HG02678 (cell line): ENCODE measurements around the gene SUPT6H.

Experiments used
- ATAC-seq: cut with Tn5 transposase; IDR thresholded peaks from one replicate; pipeline ENCODE4 v1.9.1; 2021; ENCODE audit warnings: mild to moderate bottlenecking, moderate library complexity; ENCODE audit not compliant: unreplicated experiment

The SUPT6H gene

DNA sequence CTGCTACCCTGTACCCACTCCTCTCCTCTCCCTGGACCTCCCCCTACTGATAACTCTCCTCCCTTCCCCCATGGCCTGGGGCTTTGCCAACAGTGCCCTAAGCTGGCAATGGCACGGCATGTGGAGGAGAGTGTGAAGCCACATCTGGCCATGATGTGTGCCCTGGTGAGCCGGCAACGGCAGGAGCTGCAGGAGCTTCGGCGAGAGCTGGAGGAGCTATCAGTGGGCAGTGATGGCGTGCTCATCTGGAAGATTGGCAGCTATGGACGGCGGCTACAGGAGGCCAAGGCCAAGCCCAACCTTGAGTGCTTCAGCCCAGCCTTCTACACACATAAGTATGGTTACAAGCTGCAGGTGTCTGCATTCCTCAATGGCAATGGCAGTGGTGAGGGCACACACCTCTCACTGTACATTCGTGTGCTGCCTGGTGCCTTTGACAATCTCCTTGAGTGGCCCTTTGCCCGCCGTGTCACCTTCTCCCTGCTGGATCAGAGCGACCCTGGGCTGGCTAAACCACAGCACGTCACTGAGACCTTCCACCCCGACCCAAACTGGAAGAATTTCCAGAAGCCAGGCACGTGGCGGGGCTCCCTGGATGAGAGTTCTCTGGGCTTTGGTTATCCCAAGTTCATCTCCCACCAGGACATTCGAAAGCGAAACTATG, 87.0 kb downstream of the SUPT6H start:
- no peak for ATAC-seq

DNA sequence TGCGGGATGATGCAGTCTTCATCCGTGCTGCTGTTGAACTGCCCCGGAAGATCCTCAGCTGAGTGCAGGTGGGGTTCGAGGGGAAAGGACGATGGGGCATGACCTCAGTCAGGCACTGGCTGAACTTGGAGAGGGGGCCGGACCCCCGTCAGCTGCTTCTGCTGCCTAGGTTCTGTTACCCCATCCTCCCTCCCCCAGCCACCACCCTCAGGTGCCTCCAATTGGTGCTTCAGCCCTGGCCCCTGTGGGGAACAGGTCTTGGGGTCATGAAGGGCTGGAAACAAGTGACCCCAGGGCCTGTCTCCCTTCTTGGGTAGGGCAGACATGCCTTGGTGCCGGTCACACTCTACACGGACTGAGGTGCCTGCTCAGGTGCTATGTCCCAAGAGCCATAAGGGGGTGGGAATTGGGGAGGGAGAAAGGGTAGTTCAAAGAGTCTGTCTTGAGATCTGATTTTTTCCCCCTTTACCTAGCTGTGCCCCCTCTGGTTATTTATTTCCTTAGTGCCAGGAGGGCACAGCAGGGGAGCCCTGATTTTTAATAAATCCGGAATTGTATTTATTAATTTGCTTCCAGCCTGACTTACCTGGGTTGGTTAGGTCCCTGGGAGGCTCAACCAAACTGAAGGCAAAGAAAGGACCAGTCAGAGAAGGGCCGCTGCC, 87.6 kb downstream of the SUPT6H start:
- ATAC-seq = no peak

DNA sequence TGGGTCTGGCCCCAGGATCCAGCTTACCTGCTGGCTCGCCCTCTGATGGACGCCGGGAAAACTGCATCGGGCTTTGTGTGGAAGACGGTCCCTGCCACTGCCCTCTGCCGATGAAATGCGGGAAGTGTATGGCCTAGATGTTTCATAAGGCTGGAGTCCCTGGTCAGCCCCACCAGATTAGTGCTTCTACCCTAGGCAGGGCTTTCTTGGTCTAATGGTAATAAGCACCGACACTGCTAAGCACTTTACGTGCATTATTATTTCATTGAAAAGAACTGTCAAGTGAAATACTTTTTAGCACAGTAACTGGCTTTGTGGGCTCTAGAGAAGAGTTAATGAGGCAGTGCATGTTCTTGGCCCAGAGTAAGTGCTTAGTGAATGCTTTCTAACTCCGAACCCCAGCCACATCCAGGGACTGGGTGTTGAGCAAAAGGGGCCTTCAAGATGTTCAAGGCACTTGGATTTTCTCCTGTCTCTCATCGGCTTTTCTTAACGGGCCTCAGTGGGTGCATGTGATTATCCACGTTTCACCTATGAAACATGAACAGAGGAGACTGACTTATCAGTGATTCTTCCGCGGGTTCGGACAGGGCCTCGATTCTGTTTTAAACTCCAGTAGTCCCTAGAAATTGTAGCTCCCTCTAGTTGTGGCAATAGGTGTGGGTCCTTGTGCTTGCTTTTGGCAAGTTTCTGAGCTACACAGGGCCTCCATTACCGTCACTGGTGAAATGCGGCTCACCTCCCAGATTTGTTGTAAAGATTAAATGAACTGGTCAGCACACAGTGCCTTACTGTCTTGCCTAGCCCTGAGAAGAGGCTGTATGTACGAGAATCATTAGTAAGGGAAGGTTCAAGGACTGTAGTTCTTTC, 88.4 kb downstream of the SUPT6H start:
- peak; percentile 76 for ATAC-seq

DNA sequence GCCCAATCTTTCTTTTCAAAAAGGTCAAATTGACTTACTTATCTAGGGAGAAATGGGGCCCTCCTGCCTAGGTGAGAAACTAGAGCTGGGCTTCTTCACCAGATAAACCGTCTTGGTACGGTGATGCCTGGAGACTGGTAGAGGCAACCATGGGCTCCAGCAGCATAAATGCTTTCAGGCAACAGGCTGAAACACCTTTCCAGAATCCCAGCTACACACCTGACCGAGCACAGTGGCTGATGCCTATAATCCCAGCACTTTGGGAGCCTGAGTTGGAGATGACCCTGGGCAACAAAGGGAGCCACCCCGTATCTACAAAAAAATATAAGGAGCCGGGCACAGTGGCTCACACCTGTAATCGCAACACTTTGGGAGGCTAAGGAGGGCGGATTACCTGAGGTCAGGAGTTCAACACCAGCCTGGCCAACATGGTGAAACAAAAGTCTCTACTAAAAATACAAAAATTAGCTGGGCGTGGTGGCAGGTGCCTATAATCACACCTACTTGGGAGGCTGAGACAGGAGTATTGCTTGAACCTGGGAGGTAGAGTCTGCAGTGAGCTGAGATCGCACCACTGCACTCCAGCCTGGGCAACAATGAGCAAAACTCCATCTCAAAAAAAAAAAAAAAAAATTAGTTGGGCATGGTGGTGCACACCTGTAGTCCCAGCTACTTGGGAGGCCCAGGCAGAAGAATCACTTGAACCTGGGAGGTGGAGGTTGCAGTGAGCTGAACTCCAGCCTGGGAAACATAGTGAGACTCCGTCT, 89.8 kb downstream of the SUPT6H start:
- no peak for ATAC-seq
